GM10266 (cell line): Measurements from ENCODE around the gene USP32.
"Not testable (repeated sequence)": the region's sequence is repeated elsewhere in the genome, so short reads cannot be mapped to it uniquely, and the experiment has no call there.

ENCODE experiments used
- DNase-seq: peaks from one replicate; pipeline ENCODE4 v3.0.0; 2012; ENCODE audit errors: extremely low spot score
- CTCF ChIP-seq: IDR thresholded peaks from 2 replicates; pipeline ENCODE4 v1.5.1; 2012; ENCODE audit warnings: mild to moderate bottlenecking, low read depth; ENCODE audit not compliant: control insufficient read depth, insufficient read depth; ENCODE audit errors: missing control alignments

USP32 gene

DNA sequence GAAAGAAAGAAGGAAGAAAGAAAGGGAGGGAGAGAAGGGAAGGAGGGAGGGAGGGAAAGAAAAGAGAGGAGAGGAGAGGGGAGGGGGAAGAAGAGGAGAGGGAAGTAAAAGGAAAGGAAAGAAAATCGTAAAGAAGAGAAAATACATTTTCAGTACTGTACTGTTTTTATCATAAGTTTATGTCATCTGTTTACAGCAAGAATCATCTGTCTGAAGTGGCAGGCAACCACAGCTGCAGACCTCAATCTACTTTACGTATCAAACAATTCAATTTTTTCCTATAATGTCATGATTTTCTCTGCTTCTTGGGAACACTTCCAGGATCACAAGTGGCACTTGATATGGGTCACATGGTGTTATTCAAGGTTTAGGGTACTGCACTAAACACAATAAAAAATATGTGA is 58.3 kb downstream of the USP32 start:
- TF ChIP-seq CTCF: no peak
- no peak for DNase-seq

DNA sequence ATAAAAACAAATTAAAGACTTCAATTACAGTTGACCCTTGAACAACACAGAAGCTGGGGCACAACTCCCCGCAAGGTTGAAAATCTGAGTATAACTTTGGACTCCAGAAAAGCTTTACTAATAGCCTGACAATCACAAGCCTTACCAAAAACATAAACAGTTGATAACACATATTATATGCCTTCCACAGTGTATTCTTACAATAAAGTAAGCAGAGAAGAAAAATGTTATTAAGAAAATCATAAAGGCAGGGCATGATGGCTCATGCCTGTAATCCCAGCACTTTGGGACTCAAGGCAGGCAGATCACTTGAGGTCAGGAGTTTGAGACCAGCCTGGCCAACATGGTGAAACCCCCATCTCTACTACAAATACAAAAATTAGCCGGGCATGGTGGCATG is 58.9 kb downstream of the USP32 start:
- not testable (repeated sequence) for DNase-seq

DNA sequence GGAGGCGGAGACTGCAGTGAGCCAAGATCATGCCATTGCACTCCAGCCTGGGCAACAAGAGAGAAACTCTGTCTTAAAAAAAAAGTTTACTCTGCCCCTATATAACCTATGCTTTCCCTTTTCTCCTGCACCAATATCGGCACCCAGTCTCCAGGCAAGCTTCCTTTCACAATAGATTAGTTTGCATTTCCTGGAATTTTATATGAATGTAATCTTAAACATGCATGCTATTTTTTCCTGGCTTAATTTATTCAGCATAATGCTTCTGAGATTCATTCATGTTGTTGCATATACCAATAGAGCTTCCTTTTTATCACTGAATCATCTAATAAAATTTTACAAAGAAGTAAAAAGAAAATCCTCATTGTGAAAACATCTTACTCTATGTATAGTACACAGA is 59.4 kb downstream of the USP32 start:
- TF ChIP-seq CTCF: no peak
- DNase-seq: no peak

- TF ChIP-seq CTCF: no peak
- DNase-seq: no peak
Observed at GRCh38 chr17:60330731-60331130, 61.2 kb downstream of the USP32 start.

- DNase-seq: no peak
- TF ChIP-seq CTCF: no peak
Observed at GRCh38 chr17:60328679-60329078, 63.3 kb downstream of the USP32 start.

DNA sequence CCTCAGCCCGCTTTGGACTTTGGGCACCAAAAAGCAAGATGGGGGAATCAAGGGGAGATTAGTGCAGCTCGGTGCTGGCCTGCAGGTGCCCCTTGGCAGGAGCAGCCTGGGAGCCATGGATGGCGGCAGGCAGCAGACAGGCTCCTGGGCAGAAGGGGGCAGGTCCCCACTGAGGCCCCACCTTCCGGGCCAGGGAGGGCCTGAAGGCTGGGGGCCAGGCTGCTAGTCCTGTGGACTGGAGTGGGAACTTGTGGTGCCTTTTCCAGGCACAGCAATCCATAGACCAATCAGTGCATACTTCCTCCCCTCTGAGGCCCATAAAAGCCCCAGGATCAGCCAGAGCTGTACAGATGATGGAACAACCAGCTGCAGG is 64.0 kb downstream of the USP32 start:
- no peak for TF ChIP-seq CTCF
- DNase-seq: no peak

- TF ChIP-seq CTCF: no peak
- DNase-seq: no peak
Observed at GRCh38 chr17:60327134-60327900, 64.6 kb downstream of the USP32 start.

GRCh38 chr17:60326702-60327101 is 65.2 kb downstream of the USP32 start:
- no peak for DNase-seq
- TF ChIP-seq CTCF: no peak
